GM21515 (cell line): ENCODE measurements around the gene CENPN.
A peak's percentile ranks its signal among the peaks of the same experiment; 100 is the strongest.

Experiments used
- ATAC-seq: cut with Tn5 transposase; IDR thresholded peaks from one replicate; pipeline ENCODE4 v1.9.1; 2021; ENCODE audit not compliant: unreplicated experiment

The CENPN gene

GRCh38 chr16:81077076-81077940 is 70.3 kb downstream of the CENPN start, which contains the start of gene C16orf46:
C16orf46 (minus strand) TSS chr16:81077238; CDS start chr16:81063955, 13,283 bp downstream.
- peak; percentile 97 for ATAC-seq

- ATAC-seq, result no peak
Observed at GRCh38 chr16:81080233-81080632, 73.2 kb downstream of the CENPN start.

GRCh38 chr16:81081014-81081413 is 74.0 kb downstream of the CENPN start:
- no peak for ATAC-seq
